Ovary (tissue), 3 donors: ENCODE results near the gene FAM107B.

Experiments used
- EP300 ChIP-seq: sonication (generic); formaldehyde crosslinking; IDR thresholded peaks from one replicate; pipeline ENCODE4 v1.6.1; 2017; ENCODE audit warnings: antibody characterized with exemption
- POLR2A ChIP-seq: fragments of 450-650 bp; IDR thresholded peaks from one replicate; pipeline ENCODE4 v1.6.1; 2017; ENCODE audit warnings: antibody characterized with exemption, mild to moderate bottlenecking, moderate library complexity
- TF ChIP-seq, protein P1 (sequence below), 3 donors: fragments of 450-650 bp in 2 of 3; fragments of 200-600 bp in 1 of 3; IDR thresholded peaks; one replicate each; pipeline versions ENCODE4 v1.5.1 to v1.8.0; 2016 to 2022; ENCODE audit warnings: antibody characterized with exemption in 3 of 3, mild to moderate bottlenecking in 1 of 3
- donor health status: DM: no; HTN: no; CAD: no.

- TF ChIP-seq, protein P1, sequence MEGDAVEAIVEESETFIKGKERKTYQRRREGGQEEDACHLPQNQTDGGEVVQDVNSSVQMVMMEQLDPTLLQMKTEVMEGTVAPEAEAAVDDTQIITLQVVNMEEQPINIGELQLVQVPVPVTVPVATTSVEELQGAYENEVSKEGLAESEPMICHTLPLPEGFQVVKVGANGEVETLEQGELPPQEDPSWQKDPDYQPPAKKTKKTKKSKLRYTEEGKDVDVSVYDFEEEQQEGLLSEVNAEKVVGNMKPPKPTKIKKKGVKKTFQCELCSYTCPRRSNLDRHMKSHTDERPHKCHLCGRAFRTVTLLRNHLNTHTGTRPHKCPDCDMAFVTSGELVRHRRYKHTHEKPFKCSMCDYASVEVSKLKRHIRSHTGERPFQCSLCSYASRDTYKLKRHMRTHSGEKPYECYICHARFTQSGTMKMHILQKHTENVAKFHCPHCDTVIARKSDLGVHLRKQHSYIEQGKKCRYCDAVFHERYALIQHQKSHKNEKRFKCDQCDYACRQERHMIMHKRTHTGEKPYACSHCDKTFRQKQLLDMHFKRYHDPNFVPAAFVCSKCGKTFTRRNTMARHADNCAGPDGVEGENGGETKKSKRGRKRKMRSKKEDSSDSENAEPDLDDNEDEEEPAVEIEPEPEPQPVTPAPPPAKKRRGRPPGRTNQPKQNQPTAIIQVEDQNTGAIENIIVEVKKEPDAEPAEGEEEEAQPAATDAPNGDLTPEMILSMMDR (IDR thresholded peaks at IDR 0.05), result no peak
- TF ChIP-seq POLR2A, result no peak
- no peak for TF ChIP-seq EP300
Observed at GRCh38 chr10:14728346-14728745, 46.4 kb downstream of the FAM107B start.
